ENCODE results near the gene TTC39C.
"Not testable (repeated sequence)": the region's sequence is repeated elsewhere in the genome, so short reads cannot be mapped to it uniquely, and the experiment has no call there.

The TTC39C gene

DNA sequence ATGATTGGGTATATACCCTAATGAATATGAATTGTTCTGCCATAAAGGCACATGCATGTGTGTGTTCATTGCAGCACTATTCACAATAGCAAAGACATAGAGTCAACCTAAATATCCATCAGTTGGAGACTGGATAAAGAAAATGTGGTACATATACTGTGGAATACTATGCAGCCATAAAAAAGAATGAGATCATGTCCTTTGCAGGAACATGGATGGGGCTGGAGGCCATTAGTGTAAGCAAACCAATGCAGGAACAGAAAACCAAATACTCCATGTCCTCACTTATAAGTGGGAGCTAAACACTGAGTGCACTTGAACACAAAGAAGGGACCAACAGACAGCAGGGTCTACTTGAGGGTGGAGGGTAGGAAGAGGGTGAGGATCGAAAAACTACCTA lies 43.2 kb downstream of the TTC39C start:
- TF ChIP-seq ZNF274 (IDR thresholded peaks at IDR 0.05; ENCODE audit: low read depth, low read length), result no peak
- no peak overlapping the region for H3K4me3 ChIP-seq (ENCODE audit: low read length)

DNA sequence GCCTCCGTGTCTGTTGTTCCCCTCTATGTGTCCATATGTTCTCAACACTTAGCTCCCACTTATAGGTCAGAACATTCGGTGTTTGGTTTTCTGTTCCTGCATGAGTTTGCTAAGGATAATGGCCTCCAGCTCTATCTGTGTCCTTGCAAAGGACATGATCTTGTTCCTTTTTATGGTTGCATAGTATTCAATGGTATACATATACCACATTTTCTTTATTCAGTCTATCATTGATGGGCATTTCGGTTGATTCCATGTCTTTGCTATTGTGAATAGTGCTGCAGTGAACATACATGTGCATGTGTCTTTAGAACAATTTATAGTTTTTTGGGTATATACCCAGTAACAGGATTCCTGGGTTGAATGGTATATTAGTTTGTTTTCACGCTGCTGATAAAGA lies 44.8 kb downstream of the TTC39C start:
- not testable (repeated sequence) for H3K4me3 ChIP-seq (ENCODE audit: low read length)

- no peak overlapping the region for H3K4me3 ChIP-seq (ENCODE audit: low read length)
- no peak for TF ChIP-seq ZNF274 (IDR thresholded peaks at IDR 0.05; ENCODE audit: low read depth, low read length)
Measured at GRCh38 chr18:24060644-24061043, 46.1 kb downstream of the TTC39C start.

DNA sequence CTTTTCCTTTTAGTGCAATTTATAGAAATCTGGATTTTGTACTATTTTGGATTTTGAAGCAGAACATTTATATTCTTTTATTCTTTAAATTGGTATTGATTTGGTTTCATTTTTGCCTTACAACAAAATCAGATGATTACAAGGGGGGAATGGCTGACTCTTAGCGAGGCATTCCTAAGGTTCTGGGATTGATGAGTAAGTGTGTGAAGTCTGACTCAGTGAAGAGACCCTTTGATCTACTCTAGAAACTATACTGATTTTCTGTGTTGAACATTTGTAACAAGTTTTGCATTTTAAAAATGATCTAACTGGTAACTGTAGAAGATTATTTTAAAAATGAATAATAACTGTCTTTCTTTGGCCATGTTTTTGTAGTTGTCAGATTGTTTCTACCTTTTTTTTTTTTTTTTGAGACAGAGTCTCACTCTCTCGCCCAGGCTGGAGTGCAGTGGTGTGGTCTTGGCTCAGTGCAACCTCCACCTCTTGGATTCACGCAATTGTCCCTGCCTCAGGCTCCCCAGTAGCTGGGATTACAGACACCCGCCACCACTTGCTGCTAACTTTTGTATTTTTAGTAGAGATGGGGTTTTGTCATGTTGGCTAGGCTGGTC lies 48.7 kb downstream of the TTC39C start:
- TF ChIP-seq ZNF274 (IDR thresholded peaks at IDR 0.05; ENCODE audit: low read depth, low read length), result no peak

DNA sequence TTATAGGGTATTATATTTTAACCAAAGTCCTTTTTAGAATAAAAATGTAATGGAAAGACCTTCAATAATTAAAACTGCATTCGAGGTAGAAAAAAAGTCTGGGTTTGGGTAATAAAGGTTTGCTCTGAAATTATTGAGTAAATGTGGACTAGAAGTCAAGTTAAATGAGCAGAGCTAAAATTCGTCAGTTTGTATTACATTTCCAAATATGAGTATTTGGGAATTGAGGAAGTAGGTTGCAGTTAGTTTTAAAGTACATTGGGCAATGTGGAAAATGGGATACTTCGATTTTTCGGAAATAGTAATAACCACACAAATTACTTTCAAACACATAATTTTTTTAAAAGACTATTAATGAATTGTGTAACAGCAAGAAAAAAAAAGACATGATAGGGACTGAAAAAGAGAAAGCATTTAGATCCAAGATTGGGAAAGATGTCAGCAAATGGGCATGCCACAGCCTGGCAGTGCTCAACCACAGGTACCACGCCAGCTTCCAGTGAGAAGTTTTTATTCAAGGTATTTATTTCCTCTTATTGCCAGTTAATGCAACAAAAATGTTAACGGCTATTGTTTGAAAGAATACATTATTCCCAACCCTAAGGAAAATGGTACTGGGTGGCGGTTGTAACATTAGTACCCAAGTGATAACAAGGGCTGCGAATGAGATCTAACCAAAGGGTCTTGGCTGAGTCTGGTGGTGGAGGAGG lies 50.0 kb downstream of the TTC39C start:
- H3K4me3 ChIP-seq (ENCODE audit: low read length), result no peak overlapping the region
- no peak for TF ChIP-seq ZNF274 (IDR thresholded peaks at IDR 0.05; ENCODE audit: low read depth, low read length)

More for the DNA sequence above, 48.7 kb downstream of the TTC39C start:
- H3K4me3 ChIP-seq (ENCODE audit: low read length), result no peak overlapping the region

- no peak for TF ChIP-seq ZNF274 (IDR thresholded peaks at IDR 0.05; ENCODE audit: low read depth, low read length)
- no peak overlapping the region for H3K4me3 ChIP-seq (ENCODE audit: low read length)
Measured at GRCh38 chr18:24065906-24066305, 51.4 kb downstream of the TTC39C start.

DNA sequence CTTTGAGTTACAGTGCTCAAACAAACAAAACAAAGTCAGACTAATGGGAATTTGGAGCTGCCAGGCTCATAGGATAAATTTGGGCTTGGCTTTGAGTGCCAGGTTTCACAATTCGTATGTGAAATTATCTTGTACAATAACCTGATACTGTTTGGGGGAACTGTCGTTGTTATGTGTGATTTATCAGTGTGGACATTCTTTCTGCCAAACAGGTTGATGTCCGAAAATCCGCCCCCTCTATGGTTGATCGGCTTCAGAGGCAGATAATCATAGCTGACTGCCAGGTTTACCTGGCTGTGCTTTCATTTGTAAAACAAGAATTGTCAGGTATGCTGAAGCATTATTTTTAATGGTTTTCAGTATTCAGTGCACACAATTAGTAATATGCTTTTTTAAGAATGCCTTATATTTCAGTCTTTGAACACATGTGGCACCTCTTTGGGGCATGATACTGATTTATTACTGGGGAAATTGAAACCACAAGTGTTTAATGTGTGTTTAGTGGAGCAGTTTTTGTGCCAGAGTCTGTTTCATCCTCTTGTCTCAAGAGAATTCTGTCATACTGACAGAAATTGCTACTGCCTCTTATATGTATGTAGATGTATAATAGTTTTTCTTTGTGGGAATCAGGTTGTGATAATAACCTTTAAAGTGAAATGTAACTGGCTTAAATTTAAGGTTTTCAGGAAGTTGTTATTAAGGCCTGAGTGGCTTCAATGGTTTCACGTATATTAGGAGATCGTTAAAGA lies 54.6 kb downstream of the TTC39C start:
- no peak for TF ChIP-seq ZNF274 (IDR thresholded peaks at IDR 0.05; ENCODE audit: low read depth, low read length)

GRCh38 chr18:24071029-24071428 lies 56.5 kb downstream of the TTC39C start:
- H3K4me3 ChIP-seq (ENCODE audit: low read length), result no peak overlapping the region
- TF ChIP-seq ZNF274 (IDR thresholded peaks at IDR 0.05; ENCODE audit: low read depth, low read length), result no peak

More for the DNA sequence above, 54.6 kb downstream of the TTC39C start:
- H3K4me3 ChIP-seq (ENCODE audit: low read length), result no peak overlapping the region

GRCh38 chr18:24071779-24072178 lies 57.2 kb downstream of the TTC39C start:
- no peak for TF ChIP-seq ZNF274 (IDR thresholded peaks at IDR 0.05; ENCODE audit: low read depth, low read length)
- H3K4me3 ChIP-seq (ENCODE audit: low read length), result no peak overlapping the region

DNA sequence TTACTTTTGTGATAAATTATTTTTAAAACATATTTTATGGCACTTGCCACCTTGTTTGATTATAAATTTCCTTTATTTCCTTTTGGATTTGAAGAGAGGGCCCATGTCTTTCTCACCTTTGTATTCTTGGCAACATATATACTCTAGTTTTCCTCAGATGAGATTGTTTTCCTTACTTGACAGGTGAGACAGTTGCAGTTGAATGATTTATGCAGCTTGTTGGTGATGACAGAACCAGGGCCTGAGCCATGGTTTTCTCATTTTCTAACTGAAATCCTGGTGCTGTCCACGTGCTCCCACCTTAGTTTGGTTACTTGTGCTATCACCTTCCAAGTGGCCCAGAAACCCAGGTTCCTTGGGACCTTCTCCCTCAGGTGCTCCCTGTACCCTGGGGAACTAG lies 58.2 kb downstream of the TTC39C start:
- TF ChIP-seq ZNF274 (IDR thresholded peaks at IDR 0.05; ENCODE audit: low read depth, low read length), result no peak
- no peak overlapping the region for H3K4me3 ChIP-seq (ENCODE audit: low read length)

- no peak for TF ChIP-seq ZNF274 (IDR thresholded peaks at IDR 0.05; ENCODE audit: low read depth, low read length)
- no peak overlapping the region for H3K4me3 ChIP-seq (ENCODE audit: low read length)
Measured at GRCh38 chr18:24073791-24074190, 59.2 kb downstream of the TTC39C start.

DNA sequence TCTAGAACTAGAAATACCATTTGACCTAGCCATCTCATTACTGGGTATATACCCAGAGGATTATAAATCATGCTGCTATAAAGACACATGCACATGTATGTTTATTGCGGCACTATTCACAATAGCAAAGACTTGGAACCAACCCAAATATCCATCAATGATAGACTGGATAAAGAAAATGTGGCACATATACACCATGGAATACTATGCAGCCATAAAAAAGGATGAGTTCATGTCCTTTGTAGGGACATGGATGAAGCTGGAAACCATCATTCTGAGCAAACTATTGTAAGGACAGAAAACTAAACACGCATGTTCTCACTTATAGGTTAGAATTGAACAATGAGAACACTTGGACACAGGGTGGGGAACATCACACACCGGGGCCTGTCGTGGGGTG lies 60.2 kb downstream of the TTC39C start:
- not testable (repeated sequence) for H3K4me3 ChIP-seq (ENCODE audit: low read length)

DNA sequence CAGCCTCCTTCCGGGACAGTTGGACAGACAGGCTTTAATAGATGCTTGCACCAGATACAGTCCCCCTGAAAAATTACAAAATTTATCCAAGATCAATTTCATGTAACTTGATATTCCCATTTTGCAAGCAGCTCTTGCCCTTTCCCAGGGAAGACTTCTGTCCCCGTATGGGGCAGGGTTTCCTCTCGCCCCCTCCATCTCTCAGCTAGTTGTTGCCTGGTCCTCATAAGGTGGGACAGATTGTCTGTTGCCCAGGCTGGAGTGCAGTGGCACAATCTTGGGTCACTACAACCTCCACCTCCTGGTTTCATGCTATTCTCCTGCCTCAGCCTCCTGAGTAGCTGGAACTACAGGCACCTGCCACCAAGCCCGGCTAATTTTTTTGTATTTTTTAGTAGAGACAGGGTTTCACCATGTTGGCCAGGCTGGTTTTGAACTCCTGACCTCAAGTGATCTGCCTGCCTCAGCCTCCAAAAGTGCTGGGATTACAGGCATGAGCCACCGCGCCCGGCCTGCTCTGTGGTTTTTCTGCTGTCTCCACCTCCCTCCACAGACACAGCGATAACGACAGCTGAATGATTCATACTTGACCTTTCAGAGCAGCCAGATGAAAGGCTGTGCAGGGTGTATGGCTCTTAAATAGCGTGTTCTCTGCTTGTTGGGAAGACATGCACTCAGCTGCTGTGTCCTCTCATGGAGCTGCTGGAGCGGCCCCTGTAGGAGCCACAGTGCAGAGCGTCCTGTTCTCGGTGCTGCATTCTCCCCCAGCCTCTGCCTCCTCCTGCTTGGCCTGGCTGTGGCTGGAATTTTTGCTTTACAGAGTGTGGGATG lies 61.4 kb downstream of the TTC39C start:
- TF ChIP-seq ZNF274 (IDR thresholded peaks at IDR 0.05; ENCODE audit: low read depth, low read length), result no peak
- no peak overlapping the region for H3K4me3 ChIP-seq (ENCODE audit: low read length)

GRCh38 chr18:24076950-24077349 lies 62.4 kb downstream of the TTC39C start:
- no peak overlapping the region for H3K4me3 ChIP-seq (ENCODE audit: low read length)
- TF ChIP-seq ZNF274 (IDR thresholded peaks at IDR 0.05; ENCODE audit: low read depth, low read length), result no peak

Measured in GM08714 (cell line).